Measurements from ENCODE around the gene CLCN7. TPM values are rescaled to one million over a fixed set of nuclear protein-coding genes. Genes with fewer than 3 reads are reported as not detected.

CLCN7 gene
- total RNA-seq, 4 donors from 2014 or later: 50.3 to 144 (median 89.9) TPM

GRCh38 chr16:1426734-1427471, 47.9 kb downstream of the CLCN7 start:
- Histone ChIP-seq H3K4me1 (peaks cover 16 to 35% of the 10 kb centered on the region in 2 donors), H3K9me3 (no peaks in the 10 kb centered on the region), H3K36me3 (no peaks in the 10 kb centered on the region), H3K27me3 (no peaks in the 10 kb centered on the region), H3K27ac (no peak overlapping the region), H3K4me3 (replicated peaks in 1 of 3) (no peak overlapping the region)
- TF ChIP-seq, protein P1, sequence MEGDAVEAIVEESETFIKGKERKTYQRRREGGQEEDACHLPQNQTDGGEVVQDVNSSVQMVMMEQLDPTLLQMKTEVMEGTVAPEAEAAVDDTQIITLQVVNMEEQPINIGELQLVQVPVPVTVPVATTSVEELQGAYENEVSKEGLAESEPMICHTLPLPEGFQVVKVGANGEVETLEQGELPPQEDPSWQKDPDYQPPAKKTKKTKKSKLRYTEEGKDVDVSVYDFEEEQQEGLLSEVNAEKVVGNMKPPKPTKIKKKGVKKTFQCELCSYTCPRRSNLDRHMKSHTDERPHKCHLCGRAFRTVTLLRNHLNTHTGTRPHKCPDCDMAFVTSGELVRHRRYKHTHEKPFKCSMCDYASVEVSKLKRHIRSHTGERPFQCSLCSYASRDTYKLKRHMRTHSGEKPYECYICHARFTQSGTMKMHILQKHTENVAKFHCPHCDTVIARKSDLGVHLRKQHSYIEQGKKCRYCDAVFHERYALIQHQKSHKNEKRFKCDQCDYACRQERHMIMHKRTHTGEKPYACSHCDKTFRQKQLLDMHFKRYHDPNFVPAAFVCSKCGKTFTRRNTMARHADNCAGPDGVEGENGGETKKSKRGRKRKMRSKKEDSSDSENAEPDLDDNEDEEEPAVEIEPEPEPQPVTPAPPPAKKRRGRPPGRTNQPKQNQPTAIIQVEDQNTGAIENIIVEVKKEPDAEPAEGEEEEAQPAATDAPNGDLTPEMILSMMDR (IDR thresholded peaks at IDR 0.05): no peak
- no peak for TF ChIP-seq POLR2A (IDR thresholded peaks at IDR 0.05)
- intact Hi-C loops (cut with DNase I): no loop called here
- WGBS, 2 donors: 86% methylated on average over 14 to 20 of the region's 42 CpGs
- DNase-seq: no peak

- Histone ChIP-seq H3K4me1 (peaks cover 7 to 31% of the 10 kb centered on the region in 2 donors), H3K36me3 (no peaks in the 10 kb centered on the region), H3K27me3 (no peaks in the 10 kb centered on the region), H3K9me3 (no peaks in the 10 kb centered on the region), H3K27ac (no peak overlapping the region), H3K4me3 (replicated peaks in 1 of 3) (no peak overlapping the region)
- WGBS, 2 donors: 78 to 79% methylated on average over 9 to 10 of the region's 16 CpGs
- DNase-seq: no peak
- intact Hi-C loops (cut with DNase I): no loop called here
- TF ChIP-seq POLR2A (IDR thresholded peaks at IDR 0.05): no peak
- TF ChIP-seq, protein P1 (IDR thresholded peaks at IDR 0.05): no peak
Measured at GRCh38 chr16:1425616-1426370, 49.0 kb downstream of the CLCN7 start.

GRCh38 chr16:1424028-1424427, 50.8 kb downstream of the CLCN7 start:
- H3K27ac ChIP-seq: no peak overlapping the region
- intact Hi-C loops (cut with DNase I): no loop called here
- TF ChIP-seq, protein P1 (IDR thresholded peaks at IDR 0.05): no peak
- no peak for TF ChIP-seq POLR2A (IDR thresholded peaks at IDR 0.05)
- no peaks in the 10 kb centered on the region for H3K27me3 ChIP-seq
- H3K36me3 ChIP-seq: no peaks in the 10 kb centered on the region
- 93 to 94% methylated on average over 8 to 12 of the region's 12 CpGs for WGBS, 2 donors
- no peaks in the 10 kb centered on the region for H3K9me3 ChIP-seq
- H3K4me1 ChIP-seq: peaks cover 8 to 22% of the 10 kb centered on the region in 2 donors
- no peak overlapping the region for H3K4me3 ChIP-seq (replicated peaks in 1 of 3)
- DNase-seq: peak in 1 of 2 donors; percentile 25

DNA sequence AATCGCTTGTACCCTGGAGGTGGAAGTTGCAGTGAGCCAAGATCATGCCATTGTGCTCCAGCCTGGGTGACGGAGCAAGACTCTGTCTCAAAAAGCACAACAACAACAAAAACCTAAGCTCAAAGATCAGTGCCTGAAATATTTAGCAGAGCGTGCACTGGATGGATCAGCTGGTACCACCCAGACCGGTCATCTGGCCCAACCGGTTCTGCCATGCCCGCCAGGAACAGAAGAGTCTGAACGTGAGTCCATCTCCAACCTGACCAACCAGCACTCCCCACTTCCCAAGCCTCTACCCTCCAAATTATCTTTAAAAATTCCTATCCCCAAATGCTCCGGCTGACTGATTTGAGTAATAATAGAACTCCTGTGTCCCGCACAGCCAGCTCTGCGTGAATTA, 52.8 kb downstream of the CLCN7 start:
- TF ChIP-seq, protein P1 (IDR thresholded peaks at IDR 0.05): no peak
- no peak for TF ChIP-seq POLR2A (IDR thresholded peaks at IDR 0.05)
- H3K4me3 ChIP-seq (replicated peaks in 1 of 3): no peak overlapping the region
- H3K4me1 ChIP-seq: peaks cover 8 to 22% of the 10 kb centered on the region in 2 donors
- no peaks in the 10 kb centered on the region for H3K9me3 ChIP-seq
- WGBS, 2 donors: 47 to 63% methylated on average over 10 of the region's 10 CpGs
- intact Hi-C loops (cut with DNase I): no loop called here
- peak; percentile 83 to 84 for DNase-seq
- no peaks in the 10 kb centered on the region for H3K36me3 ChIP-seq
- H3K27ac ChIP-seq: peak overlapping the region; percentile 89 to 97 (median 92)
- H3K27me3 ChIP-seq: no peaks in the 10 kb centered on the region

DNA sequence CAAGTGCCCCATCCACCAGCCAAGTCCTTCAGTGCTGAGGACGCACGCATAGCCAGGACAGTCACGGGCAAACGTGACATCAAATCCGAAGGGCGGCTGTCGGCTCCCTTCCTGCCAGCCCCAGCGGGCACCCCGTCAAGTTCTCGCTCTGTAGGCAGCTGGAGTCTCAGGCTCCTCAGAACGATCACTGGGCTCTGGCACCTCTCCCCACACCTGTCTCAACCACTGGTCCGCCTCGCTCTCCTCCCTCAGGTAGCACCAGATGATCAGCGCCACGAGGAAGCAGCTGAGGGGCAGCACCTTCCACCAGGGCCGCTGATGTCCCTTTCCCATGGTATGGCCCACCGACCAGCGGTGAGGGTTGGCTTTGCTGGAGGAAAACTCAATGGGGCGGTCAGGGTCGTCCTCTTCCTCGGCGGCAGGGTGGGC, 54.7 kb downstream of the CLCN7 start:
- H3K36me3 ChIP-seq: no peaks in the 10 kb centered on the region
- intact Hi-C loops (cut with DNase I): no loop called here
- peak overlapping the region; percentile 30 to 92 (median 89) for H3K27ac ChIP-seq
- H3K9me3 ChIP-seq: no peaks in the 10 kb centered on the region
- peaks cover 8 to 22% of the 10 kb centered on the region in 2 donors for H3K4me1 ChIP-seq
- H3K4me3 ChIP-seq (replicated peaks in 1 of 3): peak overlapping the region; percentile 60 to 91 (median 73)
- H3K27me3 ChIP-seq: no peaks in the 10 kb centered on the region
- TF ChIP-seq, protein P1 (IDR thresholded peaks at IDR 0.05): no peak
- no peak for TF ChIP-seq POLR2A (IDR thresholded peaks at IDR 0.05)
- DNase-seq: no peak
- 1 to 3% methylated on average over 8 to 11 of the region's 22 CpGs for WGBS, 2 donors

Data from thyroid gland (tissue), 4 donors.